CD4-positive, alpha-beta T cell treated with Interleukin-6 for 4 hours (primary cell): ENCODE data around the gene XPNPEP1.
A peak's percentile ranks its signal among the peaks of the same experiment; 100 is the strongest.

Experiments
- DNase-seq: peaks from one replicate; pipeline ENCODE4 v3.0.0-alpha.2; 2020; ENCODE audit warnings: mixed read lengths

Gene XPNPEP1

GRCh38 chr10:109922976-109923921 is at the start of gene XPNPEP1:
XPNPEP1 (minus strand) TSS chr10:109923511; CDS start chr10:109923433, 78 bp downstream.
- DNase-seq, result peak; percentile 86

DNA sequence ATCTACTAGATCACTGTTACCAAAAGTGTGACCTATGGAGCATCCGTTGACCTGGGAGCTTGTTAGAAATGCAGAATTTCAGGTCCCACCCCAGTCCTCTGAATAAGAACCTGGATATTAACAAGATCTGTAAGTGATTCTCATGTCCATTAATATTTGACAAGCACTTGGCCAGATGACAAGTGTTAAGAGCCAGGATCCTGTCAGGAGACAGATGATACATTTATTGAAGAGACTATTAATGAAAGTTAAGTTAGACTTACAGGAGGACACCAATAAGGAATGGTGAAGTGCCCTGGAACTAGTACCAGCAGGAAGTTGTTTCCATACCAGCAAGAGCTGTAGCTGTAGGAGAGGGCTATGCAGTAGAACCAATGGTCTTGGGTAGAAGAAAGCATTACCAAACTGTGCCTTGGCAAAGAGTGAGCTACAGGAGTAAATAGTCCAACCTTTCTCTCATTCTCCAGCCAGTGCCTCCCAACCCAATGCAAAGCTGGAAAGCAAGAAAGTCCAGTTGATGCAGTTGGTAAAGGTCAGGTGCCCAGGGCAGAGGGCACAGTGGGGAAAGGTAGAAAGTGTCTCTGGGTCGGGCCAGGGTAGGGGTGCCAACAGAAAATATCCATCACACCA is 49.2 kb upstream of the XPNPEP1 start:
- no peak for DNase-seq

DNA sequence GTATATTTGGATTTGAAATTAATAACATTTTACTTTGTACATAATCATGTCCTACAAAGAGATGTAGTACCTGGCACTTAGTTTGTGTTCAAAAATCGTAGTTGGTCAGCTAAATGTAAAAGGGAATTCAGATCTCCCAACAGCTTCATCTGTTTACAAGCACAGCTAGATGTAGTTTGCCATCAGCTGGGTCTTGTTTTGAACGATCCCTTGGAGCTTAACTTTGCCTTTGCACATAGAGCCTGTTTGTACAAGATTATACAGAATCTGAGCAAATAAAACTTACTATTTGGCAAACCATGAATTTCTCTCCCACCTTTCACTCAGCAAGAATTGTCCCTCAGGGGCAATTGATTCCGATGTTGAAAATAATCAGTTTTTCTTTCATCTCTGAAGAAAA is 48.3 kb upstream of the XPNPEP1 start:
- no peak for DNase-seq

- DNase-seq, result no peak
These were observed 46.5 kb upstream of the XPNPEP1 start for GRCh38 chr10:109969760-109970346.

GRCh38 chr10:109968953-109969759 is 45.8 kb upstream of the XPNPEP1 start:
- DNase-seq, result no peak

- DNase-seq, result no peak
These were observed 44.4 kb upstream of the XPNPEP1 start for GRCh38 chr10:109967739-109968088.

DNA sequence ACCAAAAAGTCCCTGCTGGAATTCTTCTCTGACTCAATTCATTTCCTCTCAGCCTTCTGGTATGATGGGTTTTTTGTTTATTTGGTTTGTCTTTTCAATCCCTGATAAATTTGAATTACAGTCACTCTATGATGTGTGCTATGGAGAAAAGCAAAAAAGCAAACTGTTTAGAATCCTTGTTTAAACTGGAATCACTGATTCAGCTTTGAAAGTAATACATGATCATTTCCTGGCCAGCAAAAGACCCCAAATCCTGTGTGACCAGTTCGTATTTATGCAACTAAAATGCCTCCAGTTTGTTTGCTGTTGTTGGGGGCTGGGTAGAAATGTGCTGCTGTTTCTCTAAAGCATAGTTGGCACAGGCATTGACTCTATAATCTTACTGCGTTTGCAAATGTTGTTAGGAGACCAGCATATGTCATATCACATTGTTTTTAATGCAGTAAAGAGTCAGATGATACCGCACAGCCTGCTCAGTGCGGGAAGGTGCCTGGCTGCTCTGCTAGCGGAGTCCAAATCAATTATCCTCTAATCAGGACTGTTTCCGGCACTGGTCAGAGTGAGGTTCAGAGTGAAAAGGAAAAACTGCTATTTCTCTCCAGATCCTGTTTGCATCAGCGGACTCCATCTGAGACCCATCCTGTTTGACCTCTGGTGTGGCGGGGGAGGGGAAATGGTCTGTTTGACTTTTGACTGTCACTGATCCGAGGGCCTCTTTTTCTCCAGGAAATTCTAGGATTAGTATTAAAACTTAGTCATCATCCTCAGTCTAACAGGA is 43.8 kb upstream of the XPNPEP1 start:
- no peak for DNase-seq

- no peak for DNase-seq
These were observed 41.0 kb upstream of the XPNPEP1 start for GRCh38 chr10:109964318-109964717.

DNA sequence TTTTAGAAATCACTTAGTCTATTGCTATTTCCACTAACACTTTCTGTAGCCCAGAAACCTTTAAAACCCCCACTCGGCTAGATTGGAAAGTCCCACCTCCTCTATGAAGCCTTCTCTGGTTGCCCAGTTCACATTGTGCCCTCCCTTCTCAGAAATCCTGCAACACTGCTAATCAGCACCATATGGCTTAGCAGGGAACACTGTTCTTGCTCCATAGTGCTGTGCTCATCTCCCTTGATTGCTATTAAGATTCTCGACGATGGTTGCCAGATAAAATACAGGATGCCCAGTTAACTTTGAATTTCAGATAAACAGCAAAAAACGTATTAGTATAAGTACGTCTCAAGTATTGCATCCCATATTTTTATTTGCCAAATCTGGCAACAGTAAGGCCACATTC is 40.1 kb upstream of the XPNPEP1 start:
- no peak for DNase-seq

DNA sequence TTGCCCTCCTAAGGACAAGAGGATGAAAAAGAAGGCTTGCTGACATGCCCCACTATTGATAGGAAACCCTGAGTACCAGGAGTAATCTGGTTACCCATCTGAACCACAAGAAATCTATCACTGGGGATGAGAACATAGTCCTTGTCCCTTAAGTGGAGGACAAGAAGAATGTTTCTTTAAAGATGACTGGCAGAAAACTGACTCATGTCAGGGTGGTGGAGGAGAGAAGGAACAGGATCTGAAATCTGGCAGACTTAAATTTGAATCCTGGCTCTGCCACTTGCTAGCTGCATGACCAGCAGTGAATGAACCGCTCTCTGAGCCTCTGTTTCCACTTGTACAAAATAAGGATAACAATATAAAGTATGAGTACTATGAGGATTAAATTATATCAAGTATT is 38.9 kb upstream of the XPNPEP1 start:
- no peak for DNase-seq

- DNase-seq, result no peak
These were observed 38.1 kb upstream of the XPNPEP1 start for GRCh38 chr10:109961174-109962001.

DNA sequence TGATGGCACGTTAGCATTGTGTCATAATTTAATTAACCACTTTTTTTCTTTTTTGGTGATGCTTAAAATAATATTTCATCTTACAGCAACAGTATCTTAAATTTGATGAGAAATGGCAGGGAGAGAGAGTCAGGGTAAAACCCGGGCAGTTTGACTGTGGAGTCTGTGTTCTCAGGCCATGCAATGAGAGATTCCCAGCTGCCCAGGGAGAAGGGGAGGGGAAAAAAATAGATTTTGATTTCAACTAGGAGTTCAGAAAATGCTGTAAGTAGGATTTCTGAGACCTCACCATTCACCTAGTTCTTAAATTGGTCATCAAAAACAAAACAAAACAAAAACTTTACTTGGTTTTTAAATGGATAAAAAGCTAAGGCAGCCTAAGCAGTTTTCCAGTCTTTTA is 37.4 kb upstream of the XPNPEP1 start:
- DNase-seq, result no peak

DNA sequence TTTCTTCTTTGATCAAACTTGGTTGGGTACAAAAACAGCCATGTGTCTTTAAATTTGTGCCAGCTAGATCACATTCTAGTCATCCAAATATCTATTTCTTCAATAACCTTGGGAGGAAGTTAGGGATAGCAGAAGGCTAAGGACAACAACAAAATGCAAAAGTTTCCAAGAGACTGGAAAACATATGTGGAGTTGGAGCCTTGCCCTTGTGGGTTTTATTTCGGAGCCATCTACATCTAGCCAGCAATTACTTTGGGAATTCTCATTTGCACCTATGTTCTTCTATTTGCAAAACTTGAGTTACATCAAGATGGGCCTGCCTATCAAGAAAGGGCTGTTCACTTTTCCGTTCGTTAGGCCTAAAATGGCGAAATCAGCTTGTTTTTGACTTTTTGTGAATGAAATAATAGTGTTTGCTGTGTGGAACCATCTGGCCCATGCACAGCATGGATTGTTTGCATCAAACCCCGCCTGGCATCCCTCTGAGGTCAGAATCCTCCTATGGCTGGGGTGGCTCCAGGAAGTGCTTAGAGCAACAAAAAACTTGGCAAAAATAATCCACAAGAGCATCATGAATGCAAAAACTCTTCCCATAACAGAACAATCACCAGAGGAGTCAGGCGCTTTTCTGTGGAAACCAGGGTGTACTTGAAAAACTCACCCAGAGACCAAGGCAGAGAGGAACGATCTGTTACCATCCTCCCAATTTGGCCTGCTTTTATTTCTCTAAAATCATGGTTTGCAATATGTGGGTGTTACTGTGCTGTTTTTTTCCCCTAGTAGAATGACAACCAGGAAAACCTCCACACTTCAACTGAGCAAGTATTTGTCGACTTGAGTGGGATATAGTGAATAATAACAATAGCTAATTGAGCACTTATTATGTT is 36.2 kb upstream of the XPNPEP1 start:
- no peak for DNase-seq

DNA sequence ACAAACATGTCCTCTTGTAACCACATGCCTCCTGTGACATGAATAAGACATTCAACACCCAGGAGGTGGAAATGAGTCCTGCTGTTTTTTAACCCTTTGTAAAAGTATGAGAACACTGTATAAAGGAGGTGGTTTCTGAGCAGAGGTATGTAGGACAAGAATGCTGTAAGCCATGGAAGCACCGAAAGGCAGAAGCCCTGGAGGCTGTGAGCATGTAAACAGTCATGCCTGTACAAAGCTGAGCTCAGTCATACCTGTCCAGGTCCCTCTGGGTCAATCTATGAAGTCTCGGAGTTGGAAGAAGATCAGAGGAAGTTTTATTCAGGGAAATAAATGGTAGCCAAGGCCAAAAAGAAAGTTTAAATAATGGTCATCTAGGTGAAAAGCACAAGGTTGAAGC is 34.7 kb upstream of the XPNPEP1 start:
- no peak for DNase-seq

DNA sequence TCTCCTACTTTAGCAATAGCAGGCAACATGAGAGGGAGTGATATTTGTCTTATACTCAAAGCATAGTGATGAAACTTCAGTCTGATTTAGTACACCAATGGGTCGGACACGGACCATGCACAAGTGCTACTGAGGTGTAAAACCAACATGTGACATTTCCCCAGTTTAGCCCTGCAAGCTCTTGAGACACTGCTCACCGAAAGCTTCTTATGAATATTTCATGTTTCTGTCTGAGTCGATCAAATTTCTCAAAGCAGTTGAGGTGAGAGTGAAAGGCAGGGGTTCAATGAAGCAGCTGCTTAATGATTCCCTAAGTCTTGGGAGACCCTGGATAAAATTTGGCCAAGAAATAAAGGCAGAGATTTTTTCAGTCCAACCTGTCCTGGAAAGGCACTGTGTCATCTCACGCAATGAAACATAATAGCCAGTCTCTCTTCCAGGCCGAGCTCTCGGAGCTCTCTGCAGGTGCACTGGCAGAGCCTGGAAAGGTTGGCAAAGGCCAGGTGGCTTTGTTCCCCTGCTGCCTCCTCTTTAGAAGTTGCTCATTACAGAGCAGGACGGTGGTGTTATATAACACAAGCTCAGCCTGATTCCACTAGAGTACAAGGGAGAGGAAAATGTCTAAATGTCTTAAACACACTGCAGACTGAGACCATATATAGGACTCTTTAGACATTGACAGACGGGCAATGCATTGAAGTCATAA is 33.9 kb upstream of the XPNPEP1 start:
- DNase-seq, result no peak

- DNase-seq, result peak; percentile 36
These were observed 33.3 kb upstream of the XPNPEP1 start for GRCh38 chr10:109956454-109957091.

- DNase-seq, result no peak
These were observed 30.5 kb upstream of the XPNPEP1 start for GRCh38 chr10:109953766-109954165.

- no peak for DNase-seq
These were observed 29.2 kb upstream of the XPNPEP1 start for GRCh38 chr10:109952526-109952925.
